Measurements from ENCODE around the gene RUNDC3A.
"Not testable (repeated sequence)": the region's sequence is repeated elsewhere in the genome, so short reads cannot be mapped to it uniquely, and the experiment has no call there.

RUNDC3A gene

DNA sequence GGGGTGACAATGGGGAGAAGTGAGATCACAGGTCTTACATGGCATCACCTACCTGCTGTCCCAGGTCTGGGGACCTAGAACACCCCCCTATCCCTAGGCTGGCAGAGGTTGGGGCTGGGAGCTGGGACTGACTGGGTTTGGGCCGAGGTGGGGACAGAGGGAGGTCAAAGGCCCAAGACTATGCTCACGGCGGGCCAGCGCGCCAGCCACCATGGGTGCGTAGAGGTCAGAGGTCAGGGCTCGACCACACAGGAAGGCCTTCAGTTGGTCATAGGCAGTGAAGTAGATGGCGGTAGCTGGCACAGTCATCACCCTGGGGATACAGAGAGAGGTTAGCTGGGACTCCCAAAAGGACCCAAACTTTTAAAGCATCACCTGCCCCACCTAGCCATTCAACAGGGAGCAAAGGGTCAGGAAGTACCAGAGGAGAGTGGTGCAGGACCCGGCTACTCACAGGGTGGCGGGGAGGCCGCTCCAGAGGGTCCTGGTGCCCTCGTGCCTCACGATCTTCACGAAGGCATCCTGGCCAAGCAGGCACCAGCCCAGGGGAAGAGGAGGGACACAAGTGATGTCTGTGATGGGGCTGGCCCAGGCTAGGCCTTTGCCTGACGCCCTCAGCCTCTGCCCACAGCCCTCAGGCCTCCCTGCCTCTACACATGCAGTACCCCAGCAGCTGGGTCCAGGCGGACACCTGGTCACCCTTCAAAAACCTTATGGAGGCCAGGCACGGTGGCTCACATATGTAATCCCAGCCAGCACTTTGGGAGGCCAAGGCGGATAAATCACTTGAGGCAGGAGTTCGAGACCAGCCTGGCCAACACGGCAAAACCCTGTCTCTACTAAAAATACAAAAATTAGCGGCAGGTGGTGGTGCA lies 13.1 kb downstream of the RUNDC3A start:
- no peak for DNase-seq

DNA sequence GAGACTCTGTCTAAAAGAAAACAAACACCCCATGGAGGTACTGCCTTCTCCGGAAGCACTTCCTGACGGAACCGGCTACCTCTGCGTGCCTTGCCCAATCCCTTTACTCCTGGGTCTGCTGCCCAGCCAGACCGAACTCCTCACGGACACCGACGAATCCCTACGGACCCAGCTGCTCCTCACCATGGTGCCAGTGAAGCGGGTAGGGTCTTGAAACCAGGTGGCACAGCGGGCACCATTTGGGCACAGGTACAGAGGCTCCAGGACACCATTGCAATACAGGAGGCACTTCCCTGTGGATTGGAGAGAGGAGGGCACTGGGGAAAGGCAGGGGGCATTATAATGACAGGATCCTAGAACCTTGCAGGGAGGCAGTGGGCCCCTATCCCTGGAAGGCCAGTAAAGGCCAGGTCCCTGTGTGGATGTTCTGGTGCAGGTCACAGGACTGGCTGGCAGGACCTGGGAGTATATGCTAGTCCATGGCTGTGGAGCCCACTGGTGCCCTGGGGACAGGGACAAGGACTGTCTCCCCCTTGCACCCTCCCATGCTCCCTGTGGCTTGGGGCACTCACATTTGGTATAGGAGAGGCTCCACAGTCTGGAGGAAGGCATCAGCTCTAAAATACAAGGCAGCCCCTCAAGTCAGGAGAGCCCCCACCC lies 14.0 kb downstream of the RUNDC3A start:
- no peak for DNase-seq

DNA sequence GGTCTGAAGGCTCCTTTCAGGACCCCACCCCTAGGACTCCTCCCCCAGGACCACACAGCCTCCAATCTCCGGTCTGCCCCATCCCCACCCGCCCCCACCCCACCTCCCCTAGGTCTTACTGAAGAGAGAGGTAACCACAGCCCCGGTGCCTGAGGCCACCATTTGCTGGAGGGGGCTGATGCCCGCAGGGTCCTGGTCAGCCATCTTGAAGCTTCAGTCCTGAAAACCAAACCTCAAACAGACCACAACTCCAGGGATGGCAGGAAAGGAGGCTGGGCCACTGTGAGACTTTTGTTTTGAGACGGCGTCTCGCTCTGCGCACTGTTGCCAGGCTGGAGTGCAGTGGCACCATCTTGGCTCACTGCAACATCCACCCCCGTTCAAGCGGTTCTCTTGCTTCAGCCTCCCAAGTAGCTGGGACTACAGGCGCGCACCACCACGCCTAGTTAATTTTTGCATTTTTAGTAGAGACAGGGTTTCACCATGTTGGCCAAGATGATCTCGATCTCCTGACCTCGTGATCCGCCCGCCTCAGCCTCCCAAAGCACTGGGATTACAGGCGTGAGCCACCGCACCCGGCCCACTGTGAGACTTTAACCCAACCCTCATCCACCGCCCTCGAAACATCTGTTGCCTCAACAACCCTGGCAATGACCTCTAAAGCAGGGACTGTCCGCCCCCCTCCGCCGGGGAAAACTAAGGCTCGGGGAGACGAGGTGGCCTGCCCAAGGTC lies 15.1 kb downstream of the RUNDC3A start:
- DNase-seq, result no peak

DNA sequence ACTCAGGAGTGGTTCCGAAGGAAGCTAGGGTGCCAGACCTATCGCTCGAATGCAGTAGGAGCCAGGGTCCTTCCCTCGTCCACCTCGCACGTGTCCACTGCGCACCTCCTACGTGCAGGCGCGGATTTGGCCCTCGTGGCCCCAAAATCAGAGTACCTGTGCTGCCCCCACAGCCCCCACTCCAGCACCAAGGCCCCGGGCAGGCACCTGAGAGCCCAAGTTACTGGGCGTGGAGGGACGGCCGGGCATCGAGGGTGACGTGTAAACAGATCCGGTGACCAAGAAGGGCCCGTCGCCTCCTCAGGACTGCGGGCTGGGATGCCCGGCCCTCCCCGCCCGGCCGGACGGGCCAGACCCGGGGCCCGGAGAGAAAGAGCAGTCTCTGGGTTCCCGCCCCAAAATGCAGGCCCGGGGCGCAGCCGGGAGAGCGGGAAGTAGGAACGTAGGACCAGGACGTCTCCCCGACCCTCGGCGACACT lies 15.7 kb downstream of the RUNDC3A start:
- DNase-seq, result no peak

DNA sequence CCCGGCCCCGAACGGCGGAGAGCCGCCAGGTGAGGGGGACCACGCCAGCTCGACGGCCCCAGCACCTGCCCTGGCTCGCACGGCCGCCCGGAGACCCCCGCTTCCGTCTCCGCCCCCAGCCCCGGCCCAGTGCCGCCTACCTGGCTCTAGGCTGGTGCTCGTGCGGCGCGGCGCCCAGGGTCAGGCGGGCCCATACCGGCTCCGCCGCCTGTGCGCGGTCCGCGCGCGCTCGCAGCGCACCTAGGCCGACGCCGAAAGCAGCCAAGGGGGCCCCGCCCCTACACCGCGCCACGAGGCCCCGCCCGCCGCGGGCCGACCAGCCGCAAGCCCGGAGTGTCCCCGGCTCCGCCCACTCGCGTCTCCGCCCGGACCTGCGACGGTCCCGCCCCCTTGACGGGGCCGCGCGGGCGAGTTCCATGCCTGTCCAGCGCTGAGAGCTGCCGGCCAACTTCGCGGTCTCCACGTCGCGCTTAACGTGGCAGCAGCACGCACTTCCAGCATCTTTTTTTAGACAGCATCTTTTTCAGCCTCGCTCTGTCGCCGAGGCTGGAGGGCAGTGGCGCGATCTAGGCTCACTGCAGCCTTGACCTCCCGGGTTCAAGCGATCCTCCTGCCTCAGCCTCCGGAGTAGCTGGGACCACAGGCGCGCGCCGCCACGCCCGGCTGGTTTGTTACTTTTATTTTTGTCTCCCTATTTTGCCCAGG lies 16.3 kb downstream of the RUNDC3A start, which contains the start of gene SLC25A39:
Gene SLC25A39, minus strand, starts transcription at position 253 of the 705 bp plus-strand sequence. CDS start 1,261 bp downstream, outside the sequence.
- peak; percentile 62 to 98 for DNase-seq

DNA sequence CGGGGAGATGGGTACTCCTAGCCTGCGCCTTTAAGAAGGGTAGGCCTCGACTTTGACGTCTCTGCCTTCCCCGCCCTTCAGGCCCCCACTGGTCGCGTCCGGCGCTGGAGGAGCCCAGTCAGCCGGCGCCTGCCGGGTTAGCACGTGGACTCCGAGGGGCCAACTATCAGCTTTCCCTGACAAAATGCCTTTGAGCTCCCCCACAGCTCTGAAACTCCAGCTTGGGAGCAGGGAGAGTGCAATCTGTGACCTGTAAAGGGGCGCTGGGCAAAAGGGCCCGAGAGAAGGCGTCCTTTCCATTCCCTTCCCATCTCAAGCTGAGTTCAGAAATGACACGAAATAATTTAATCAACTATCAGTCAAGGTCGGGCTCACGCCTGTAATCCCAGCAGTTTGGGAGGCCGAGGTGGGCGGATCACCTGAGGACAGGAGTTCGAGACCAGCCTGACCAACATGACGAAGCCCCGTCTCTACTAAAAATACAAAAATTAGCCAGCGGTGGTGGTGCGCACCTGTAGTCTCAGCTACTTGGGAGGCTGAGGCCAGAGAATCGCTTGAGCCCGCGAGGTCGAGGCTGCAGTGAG lies 18.6 kb downstream of the RUNDC3A start:
- DNase-seq, result peak; percentile 96 to 99

DNA sequence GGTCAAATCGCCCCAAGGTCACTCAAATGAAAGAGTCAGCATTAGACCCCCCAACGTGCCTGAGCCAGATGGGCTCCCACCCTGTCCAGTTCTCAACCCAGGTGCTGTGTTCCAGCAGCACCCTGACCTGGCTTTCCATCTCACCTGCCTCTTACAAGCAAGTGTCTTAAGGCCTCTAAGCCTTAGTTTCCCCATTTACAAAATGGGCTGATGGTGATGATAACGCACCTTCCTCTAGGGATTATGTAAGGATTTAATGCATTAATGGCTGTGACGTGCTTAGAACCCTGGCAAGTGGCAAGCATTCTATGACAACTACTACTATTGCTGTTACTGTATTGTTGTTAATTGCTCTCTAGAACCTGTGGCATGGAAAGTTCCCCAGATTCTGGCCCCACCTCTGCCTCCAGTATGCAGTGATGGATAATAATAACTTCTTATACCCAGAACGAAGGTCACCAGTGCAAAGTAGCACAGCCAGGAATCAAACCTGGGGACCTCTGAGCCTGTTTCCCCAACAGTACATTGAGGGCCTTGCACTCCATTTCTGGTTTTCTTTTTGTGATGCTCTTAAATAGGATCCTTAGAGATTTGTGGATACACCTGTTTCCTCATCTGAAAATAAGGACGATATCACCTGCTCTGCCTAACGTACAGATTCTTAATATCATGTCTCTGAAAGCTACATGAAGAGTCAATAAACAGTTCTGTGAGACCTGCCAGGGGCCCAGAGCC lies 19.5 kb downstream of the RUNDC3A start:
- DNase-seq, result no peak

DNA sequence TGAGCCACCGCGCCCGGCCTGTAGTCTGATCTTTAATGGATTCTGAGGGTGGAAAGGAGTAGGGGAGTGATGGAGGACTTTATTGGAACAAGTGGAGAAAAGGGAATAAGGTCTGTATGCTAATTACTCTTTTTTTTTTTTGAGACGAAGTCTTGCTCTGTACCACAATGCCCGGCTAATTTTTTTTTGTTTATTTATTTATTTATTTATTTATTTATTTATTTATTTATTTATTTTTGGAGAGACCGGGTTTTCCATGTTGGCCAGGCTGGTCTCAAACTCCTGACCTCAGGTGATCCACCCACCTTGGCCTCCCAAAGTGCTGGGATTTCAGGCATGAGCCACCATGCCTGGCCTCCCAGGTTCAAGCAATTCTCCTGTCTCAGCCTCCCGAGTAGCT lies 21.1 kb downstream of the RUNDC3A start:
- DNase-seq, result not testable (repeated sequence)

DNA sequence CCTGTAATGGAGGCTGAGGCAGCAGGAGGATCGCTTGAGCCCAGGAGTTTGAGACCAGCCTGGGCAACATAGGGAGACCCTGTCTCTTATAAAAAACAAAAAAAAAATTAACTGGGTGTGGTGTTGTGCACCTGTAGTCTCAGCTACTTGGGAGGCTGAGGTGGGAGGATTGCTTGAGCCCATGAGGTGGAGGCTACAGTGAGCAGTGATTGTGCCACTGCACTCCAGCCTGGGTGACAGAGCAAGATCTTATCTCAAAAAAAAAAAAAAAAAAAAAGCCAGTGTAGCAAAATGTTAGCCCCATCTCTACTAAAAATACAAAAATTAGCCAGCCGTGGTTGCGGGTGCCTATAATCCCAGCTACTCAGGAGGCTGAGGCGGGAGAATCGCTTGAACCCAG lies 21.9 kb downstream of the RUNDC3A start:
- not testable (repeated sequence) for DNase-seq

DNA sequence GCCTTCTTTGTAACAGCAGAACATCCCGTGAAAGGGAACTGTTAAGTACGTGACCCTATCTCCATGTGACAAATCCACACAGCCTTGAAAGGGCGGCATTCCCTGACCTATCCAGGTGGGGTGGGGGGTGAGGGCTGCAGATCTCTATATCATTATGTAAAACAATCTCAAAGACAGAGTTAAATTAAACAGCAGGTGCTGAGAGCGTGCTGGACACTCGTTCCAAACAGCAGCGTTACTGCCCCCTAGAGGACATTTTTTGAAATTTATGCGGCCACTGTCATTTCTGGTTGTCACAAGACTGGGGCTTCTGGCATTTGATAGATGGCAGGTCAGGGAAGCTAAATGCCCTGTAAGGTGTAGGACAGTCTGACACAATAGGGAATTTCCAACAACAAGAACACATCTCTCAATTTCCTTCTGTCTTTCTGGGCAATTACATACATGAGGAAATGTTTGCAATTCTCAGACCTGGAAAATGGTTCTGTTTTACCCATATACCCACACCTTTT lies 22.9 kb downstream of the RUNDC3A start:
- peak; percentile 93 to 97 for DNase-seq

DNA sequence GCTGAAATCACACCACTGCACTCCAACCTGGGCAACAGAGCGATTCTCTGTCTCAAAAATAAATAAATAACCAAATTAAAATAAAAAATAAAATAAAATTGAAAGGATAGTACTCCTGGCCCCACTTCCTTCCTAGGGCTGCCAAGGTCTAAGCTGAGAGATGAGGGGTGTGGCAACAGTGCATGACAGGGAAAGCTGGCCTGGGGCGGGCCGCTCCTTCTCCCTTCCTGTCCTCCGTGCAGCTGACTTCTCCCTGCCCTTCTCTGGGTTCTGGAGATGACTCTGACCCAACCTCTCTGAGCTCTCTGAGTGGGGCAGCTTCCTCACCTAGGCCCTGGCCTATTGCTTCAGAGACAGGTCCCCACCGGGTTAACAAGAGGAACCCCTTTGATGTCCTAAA lies 25.0 kb downstream of the RUNDC3A start:
- DNase-seq, result no peak

DNA sequence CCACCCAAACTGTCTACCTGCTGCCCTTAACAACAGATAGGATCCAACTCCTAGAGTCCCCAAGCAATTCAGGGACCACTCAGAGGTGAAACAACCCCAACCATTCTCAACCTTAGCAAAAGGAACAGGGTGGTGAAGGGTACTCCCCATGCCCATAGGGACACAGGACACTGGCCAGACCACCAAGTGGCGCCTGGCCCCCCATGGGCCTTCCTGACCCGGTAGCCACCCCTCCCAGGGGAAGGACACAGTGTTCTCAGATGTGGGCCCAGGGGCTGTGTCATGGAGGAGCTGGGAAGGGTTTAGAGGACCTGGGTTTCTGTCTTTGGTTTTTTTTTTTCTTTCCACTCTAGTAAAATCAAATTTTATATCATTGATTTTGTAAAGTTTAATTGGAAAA lies 25.9 kb downstream of the RUNDC3A start:
- no peak for DNase-seq

DNA sequence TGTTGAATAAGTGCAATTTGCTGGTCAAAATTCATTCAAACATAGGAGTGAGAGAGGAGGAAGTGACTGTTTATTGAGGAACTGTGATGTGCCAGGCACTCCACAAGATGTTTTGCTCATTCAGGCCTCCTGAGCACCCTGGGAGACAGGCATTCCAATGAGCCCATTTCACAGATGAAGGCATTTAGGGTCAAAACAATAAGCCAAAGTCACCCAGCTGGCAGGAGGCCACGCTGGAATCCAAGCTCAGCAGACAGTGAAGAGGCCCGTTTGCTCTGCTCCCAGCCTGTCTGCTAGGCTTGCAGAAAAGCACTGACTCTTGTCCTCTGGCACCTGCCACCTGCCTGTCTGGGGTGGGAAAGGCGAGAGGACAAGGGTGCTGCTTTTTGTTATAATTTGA lies 26.3 kb downstream of the RUNDC3A start:
- DNase-seq, result peak in 1 of 2 experiments; percentile 30

DNA sequence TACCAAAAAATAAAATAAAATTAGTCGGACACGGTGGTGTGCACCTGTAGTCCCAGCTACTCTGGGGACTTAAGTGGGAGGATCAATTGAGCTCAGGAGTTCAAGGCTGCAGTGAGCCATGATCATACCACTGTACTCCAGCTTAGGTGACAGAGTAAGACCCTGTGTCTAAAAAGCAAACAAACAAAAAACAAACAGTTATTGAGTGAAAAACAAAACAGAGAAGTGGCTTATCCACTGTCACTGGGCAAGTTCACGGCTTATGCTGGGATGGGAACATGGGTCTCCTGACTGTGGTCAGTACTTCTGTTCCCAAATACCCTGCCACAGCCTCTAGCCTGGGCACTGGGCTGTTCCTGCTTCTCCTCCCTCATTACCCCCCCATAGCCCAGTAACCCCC lies 27.2 kb downstream of the RUNDC3A start:
- DNase-seq, result no peak

DNA sequence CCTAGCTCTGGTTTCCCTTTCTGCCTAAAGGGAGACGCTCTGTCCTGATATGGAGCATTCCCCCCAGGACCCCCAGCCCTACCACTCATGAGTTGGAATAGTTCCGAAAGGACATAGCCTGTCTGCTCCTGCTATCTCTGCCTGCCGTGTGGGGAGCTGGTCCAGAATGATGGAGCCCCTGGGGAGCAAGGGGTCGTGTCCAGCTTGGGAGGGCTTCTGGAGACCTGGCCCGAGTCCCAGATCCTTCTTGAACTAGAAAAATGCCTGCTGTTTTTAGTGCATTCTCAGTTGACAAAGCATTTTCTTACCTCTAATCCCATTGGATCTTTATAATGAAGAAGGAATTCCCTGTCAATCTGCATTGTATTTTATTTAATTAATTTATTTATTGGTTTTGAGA lies 27.6 kb downstream of the RUNDC3A start:
- no peak for DNase-seq

DNA sequence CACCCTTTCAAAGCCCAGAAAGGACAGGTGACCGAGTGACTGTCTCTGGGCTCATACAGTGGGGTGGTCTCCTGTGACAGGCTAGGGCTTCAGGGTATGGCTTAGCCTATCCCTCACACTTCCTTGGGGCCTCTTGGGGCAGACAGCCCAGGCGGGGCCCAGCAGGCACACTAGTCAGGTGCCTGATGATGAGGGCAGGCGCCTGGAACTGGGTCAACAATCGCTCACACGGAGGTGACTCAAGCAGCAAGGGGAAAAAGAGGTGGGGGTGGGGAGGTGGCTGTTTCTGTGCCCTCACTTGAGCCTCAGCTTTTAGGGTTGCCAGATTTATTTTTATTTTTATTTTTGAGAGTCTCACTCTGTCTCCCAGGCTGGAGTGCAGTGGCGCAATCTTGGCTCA lies 30.3 kb downstream of the RUNDC3A start:
- no peak for DNase-seq

DNA sequence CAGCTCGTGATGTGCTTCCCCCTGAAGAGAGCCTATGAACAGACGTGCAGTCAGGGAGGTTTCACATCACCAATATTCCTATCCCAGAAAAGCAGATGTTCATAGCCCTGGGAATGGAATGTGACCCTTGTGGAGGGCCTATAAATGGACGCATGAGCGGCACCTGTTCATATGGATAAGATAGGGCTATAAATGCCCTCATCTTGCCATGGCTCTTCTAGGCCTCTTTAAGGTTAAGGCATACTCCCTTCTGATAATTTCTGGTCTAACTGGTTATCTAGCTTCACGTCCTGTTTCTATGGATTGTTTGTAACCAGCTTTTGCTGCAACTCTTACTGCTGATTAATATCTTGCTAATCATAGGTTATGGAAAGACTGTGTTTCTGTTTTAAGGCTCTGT lies 32.2 kb downstream of the RUNDC3A start:
- not testable (repeated sequence) for DNase-seq

DNA sequence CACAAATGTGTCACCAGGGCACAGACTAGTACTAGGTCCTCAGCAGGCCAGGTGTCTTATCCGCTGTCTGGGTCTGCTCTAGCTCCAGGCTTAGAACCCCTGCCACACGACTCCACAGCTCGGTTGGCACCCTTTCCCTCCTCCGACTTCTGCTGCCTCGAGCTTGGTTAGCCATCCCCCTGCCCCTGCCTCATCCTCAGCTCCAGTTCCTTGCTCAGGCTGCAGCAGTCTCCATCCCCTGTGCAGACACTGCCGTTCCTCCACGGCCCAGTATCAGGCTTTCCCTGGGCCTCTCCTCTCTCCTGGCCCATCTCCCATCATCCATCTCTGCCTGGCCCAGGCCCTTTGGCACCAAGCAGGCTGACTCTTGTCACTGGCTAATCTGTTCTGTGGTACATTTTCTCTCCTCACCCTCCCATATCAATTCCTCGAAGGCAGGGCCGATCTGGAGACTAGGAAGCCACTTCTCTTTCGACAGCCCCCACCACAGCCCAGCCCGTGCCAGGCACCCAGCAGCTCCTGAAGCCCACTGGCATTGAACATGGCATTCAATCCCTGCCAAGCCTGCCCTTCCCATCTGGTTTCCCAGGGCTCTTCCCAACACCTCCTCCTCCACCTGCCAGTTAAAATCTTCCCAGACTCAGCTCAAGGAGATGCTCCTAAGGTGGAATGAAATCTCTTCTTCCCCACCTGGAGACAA lies 35.3 kb downstream of the RUNDC3A start:
- no peak for DNase-seq

DNA sequence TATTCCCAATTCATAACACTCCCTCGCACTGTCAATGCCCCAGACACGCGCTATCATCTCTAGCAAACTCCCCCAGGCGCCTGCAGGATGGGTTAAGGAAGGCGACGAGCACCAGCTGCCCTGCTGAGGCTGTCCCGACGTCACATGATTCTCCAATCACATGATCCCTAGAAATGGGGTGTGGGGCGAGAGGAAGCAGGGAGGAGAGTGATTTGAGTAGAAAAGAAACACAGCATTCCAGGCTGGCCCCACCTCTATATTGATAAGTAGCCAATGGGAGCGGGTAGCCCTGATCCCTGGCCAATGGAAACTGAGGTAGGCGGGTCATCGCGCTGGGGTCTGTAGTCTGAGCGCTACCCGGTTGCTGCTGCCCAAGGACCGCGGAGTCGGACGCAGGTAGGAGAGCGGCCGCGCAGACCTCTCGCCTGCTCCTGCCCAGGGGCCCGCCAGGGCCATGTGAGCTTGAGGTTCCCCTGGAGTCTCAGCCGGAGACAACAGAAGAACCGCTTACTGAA lies 36.6 kb downstream of the RUNDC3A start, which contains the start of gene GRN:
Gene GRN, plus strand, starts transcription at position 364 of the 515 bp plus-strand sequence. CDS start 3,863 bp downstream, outside the sequence.
- DNase-seq, result peak; percentile 99

DNA sequence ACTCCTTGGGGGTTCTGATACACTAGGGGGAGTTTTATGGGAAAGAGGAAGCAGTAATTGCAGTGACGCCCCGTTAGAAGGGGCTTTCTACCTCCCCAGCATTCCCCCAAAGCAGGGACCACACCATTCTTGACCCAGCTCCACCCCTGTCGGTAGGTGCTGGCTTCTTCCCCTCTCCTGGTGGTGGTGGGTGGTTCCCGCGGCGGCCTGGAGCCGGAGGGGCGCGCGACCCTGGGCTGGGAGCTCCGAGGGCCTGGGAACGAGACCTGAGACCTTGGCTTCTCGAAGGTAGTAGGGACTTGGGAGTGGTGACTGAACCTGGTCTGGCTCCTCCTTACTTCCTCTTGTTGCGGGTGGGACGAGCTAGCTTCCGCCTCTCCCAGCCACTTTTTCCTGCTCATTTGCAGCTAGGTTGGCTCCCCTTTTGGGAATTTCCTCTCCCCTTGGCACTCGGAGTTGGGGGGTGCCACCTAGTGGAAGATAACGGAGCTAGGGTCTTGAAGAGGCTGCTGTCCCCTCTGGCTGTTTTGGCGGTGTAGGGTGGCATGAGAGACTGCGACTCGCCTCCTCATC lies 37.1 kb downstream of the RUNDC3A start:
- DNase-seq, result peak; percentile 72 to 88
